Mesothelial cell of epicardium (in vitro differentiated cells): ENCODE measurements around the gene ZNF219. TPM values are rescaled to one million over a fixed set of nuclear protein-coding genes. Genes with fewer than 3 reads are reported as not detected.
A peak's percentile ranks its signal among the peaks of the same experiment; 100 is the strongest.

Experiments used
- DNase-seq, 2 experiments: peaks; one replicate each; pipeline ENCODE4 v3.0.0; 2021; ENCODE audit warnings: low spot score in 2 of 2; ENCODE audit not compliant: unreplicated experiment in 2 of 2
- H3K27ac Mint-ChIP-seq: 2 replicates; pipeline ENCODE4 v1.8.0; 2021; ENCODE audit warnings: mixed read lengths
- H3K27me3 Mint-ChIP-seq: 2 replicates; pipeline ENCODE4 v1.8.0; 2021; ENCODE audit warnings: low read depth, mixed read lengths
- H3K36me3 Mint-ChIP-seq: 2 replicates; pipeline ENCODE4 v1.8.0; 2021; ENCODE audit warnings: mixed read lengths
- H3K4me1 Mint-ChIP-seq: 2 replicates; pipeline ENCODE4 v1.8.0; 2021; ENCODE audit warnings: mixed read lengths
- H3K4me3 Mint-ChIP-seq: 2 replicates; pipeline ENCODE4 v1.8.0; 2021; ENCODE audit warnings: mild to moderate bottlenecking, moderate library complexity, mixed read lengths
- H3K9me3 Mint-ChIP-seq: 2 replicates; pipeline ENCODE4 v1.8.0; 2021; ENCODE audit warnings: mixed read lengths
- CTCF ChIP-seq: fragments of 200-600 bp; sonication (generic); IDR thresholded peaks from one replicate; pipeline ENCODE4 v1.5.0; 2021; ENCODE audit warnings: antibody characterized with exemption; ENCODE audit not compliant: unreplicated experiment
- total RNA-seq: library from RNA; stranded (reverse); gene quantifications from 3 replicates; pipeline ENCODE4 v1.2.1, GENCODE V29; 2021

ZNF219 gene
- total RNA-seq: 73.3 to 79.3 TPM (median 75.2 TPM) in 3 replicates

GRCh38 chr14:21098076-21098891, at the start of gene ZNF219:
Gene ZNF219, minus strand, starts transcription at chr14:21098655. Its CDS starts 5,064 bp downstream, at chr14:21093591.
- Mint-ChIP-seq H3K27me3 (no peaks in the 10 kb centered on the region), H3K4me3 (peak within 1 kb of the TSS; percentile 86), H3K4me1 (peaks cover 59% of the 10 kb centered on the region), H3K27ac (peak within 1 kb of the TSS; percentile 96), H3K36me3 (peaks cover 2% of the 10 kb centered on the region), H3K9me3 (no peaks in the 10 kb centered on the region)
- TF ChIP-seq CTCF: no peak
- peak; percentile 56 to 63 for DNase-seq

- Mint-ChIP-seq H3K4me3 (no peak overlapping the region), H3K4me1 (no peaks in the 10 kb centered on the region), H3K27ac (no peak overlapping the region), H3K36me3 (no peaks in the 10 kb centered on the region), H3K27me3 (peaks cover 13% of the 10 kb centered on the region), H3K9me3 (peaks cover 25% of the 10 kb centered on the region)
- TF ChIP-seq CTCF: no peak
- no peak for DNase-seq
Observed at GRCh38 chr14:21145437-21145836, 47.0 kb upstream of the ZNF219 start.

GRCh38 chr14:21142357-21142756, 43.9 kb upstream of the ZNF219 start:
- no peak overlapping the region for H3K27ac Mint-ChIP-seq

GRCh38 chr14:21136024-21136423, 37.6 kb upstream of the ZNF219 start:
- no peak for DNase-seq
- H3K27ac Mint-ChIP-seq: no peak overlapping the region
- peaks cover 6% of the 10 kb centered on the region for H3K4me1 Mint-ChIP-seq
- peaks cover 6% of the 10 kb centered on the region for H3K27me3 Mint-ChIP-seq
- no peak overlapping the region for H3K4me3 Mint-ChIP-seq
- TF ChIP-seq CTCF: peak; percentile 80
- H3K9me3 Mint-ChIP-seq: peaks cover 11% of the 10 kb centered on the region
- peaks cover 1% of the 10 kb centered on the region for H3K36me3 Mint-ChIP-seq

More at GRCh38 chr14:21142357-21142756, 43.9 kb upstream of the ZNF219 start:
- H3K27me3 Mint-ChIP-seq: peaks cover 9% of the 10 kb centered on the region
- H3K36me3 Mint-ChIP-seq: no peaks in the 10 kb centered on the region
- no peak for TF ChIP-seq CTCF
- DNase-seq: no peak
- H3K4me1 Mint-ChIP-seq: no peaks in the 10 kb centered on the region
- no peak overlapping the region for H3K4me3 Mint-ChIP-seq
- H3K9me3 Mint-ChIP-seq: peaks cover 25% of the 10 kb centered on the region

- TF ChIP-seq CTCF: no peak
- H3K27me3 Mint-ChIP-seq: peaks cover 3% of the 10 kb centered on the region
- peaks cover 15% of the 10 kb centered on the region for H3K9me3 Mint-ChIP-seq
- no peak overlapping the region for H3K27ac Mint-ChIP-seq
- H3K4me3 Mint-ChIP-seq: no peak overlapping the region
- no peak for DNase-seq
- peaks cover 1% of the 10 kb centered on the region for H3K36me3 Mint-ChIP-seq
- peaks cover 6% of the 10 kb centered on the region for H3K4me1 Mint-ChIP-seq
Observed at GRCh38 chr14:21133901-21134300, 35.4 kb upstream of the ZNF219 start.
